HEK293 (cell line): ENCODE data around the gene STAMBPL1.

Source experiments
- CTCF ChIA-PET: fragments of 350-600 bp; formaldehyde crosslinking; extraction: SDS; loops from one replicate; lab custom pipeline; 2021; ENCODE audit warnings: antibody characterized with exemption; lab: Yijun Ruan, JAX
- POLR2A ChIA-PET: fragments of 300-600 bp; formaldehyde crosslinking; extraction: SDS; loops from one replicate; lab custom pipeline; 2020; ENCODE audit warnings: antibody characterized with exemption, inconsistent platforms; lab: Yijun Ruan, JAX
- H3K27ac ChIP-seq: fragments of 200-500 bp; sonication (Bioruptor generic); 2 replicates; pipeline ENCODE4 v1.5.1; 2014; ENCODE audit warnings: low read depth, low read length, control low read depth, inconsistent platforms; ENCODE audit errors: extremely low read depth
- H3K36me3 ChIP-seq, 2 experiments: fragments of 200-500 bp in 1 of 2; sonication (Bioruptor generic) in 1 of 2; 1 replicate in 1 of 2; 2 replicates in 1 of 2; pipeline ENCODE4 v1.5.1; 2014 to 2017; ENCODE audit warnings: inconsistent platforms in 2 of 2, low read length in 2 of 2; ENCODE audit not compliant: control insufficient read depth in 2 of 2, insufficient read depth in 1 of 2
- H3K4me1 ChIP-seq: fragments of 200-500 bp; sonication (Bioruptor generic); 2 replicates; pipeline ENCODE4 v1.5.1; 2014; ENCODE audit warnings: mild to moderate bottlenecking, low read length, inconsistent platforms; ENCODE audit not compliant: control insufficient read depth, insufficient read depth
- H3K4me3 ChIP-seq: 2 replicates; pipeline ENCODE4 v1.5.1; 2011; ENCODE audit warnings: low read depth, mild to moderate bottlenecking, control low read depth, low read length, moderate library complexity
- H3K9me3 ChIP-seq: fragments of 200-500 bp; sonication (Bioruptor generic); 2 replicates; pipeline ENCODE4 v1.5.1; 2014; ENCODE audit warnings: low read depth, low read length, inconsistent platforms; ENCODE audit not compliant: control insufficient read depth, insufficient read depth
- KLF10 ChIP-seq: fragments of 450-650 bp; IDR thresholded peaks from 2 replicates; pipeline ENCODE4 v1.5.1; 2018; ENCODE audit warnings: missing biosample characterization, mild to moderate bottlenecking, missing genetic modification characterization
- MZF1 ChIP-seq: fragments of 450-650 bp; formaldehyde crosslinking; IDR thresholded peaks from 2 replicates; pipeline ENCODE4 v1.5.1; 2017; ENCODE audit warnings: missing biosample characterization, missing genetic modification characterization, borderline replicate concordance
- REST ChIP-seq: fragments of 450-650 bp; formaldehyde crosslinking; IDR thresholded peaks from 2 replicates; pipeline ENCODE4 v1.5.1; 2016; ENCODE audit warnings: missing biosample characterization, missing genetic modification characterization
- TRIM28 ChIP-seq: IDR thresholded peaks from 2 replicates; pipeline ENCODE4 v1.6.1; 2011; ENCODE audit warnings: low read length, control low read depth, borderline replicate concordance
- ZBTB44 ChIP-seq: fragments of 450-650 bp; IDR thresholded peaks from 2 replicates; pipeline ENCODE4 v1.5.1; 2018; ENCODE audit warnings: missing biosample characterization, mild to moderate bottlenecking, missing genetic modification characterization
- ZEB2 ChIP-seq: fragments of 450-650 bp; formaldehyde crosslinking; IDR thresholded peaks from 2 replicates; pipeline ENCODE4 v1.5.1; 2016; ENCODE audit warnings: missing biosample characterization, missing genetic modification characterization
- ZNF561 ChIP-seq: fragments of 450-650 bp; IDR thresholded peaks from 2 replicates; pipeline ENCODE4 v1.5.1; 2018; ENCODE audit warnings: missing biosample characterization, missing genetic modification characterization, borderline replicate concordance
- ZNF600 ChIP-seq: fragments of 450-650 bp; formaldehyde crosslinking; IDR thresholded peaks from 2 replicates; pipeline ENCODE4 v1.5.1; 2016; ENCODE audit warnings: missing biosample characterization, missing genetic modification characterization
- ZNF692 ChIP-seq: fragments of 450-650 bp; formaldehyde crosslinking; IDR thresholded peaks from 2 replicates; pipeline ENCODE4 v1.5.1; 2016; ENCODE audit warnings: missing biosample characterization, missing genetic modification characterization
- ZNF830 ChIP-seq: fragments of 450-650 bp; IDR thresholded peaks from 2 replicates; pipeline ENCODE4 v1.5.0; 2018; ENCODE audit warnings: missing biosample characterization, missing genetic modification characterization, low read depth, mild to moderate bottlenecking, moderate library complexity
- ZSCAN30 ChIP-seq: fragments of 450-650 bp; IDR thresholded peaks from 2 replicates; pipeline ENCODE4 v1.5.1; 2018; ENCODE audit warnings: missing biosample characterization, mild to moderate bottlenecking, missing genetic modification characterization, moderate library complexity
- ZSCAN4 ChIP-seq: fragments of 450-650 bp; formaldehyde crosslinking; IDR thresholded peaks from 2 replicates; pipeline ENCODE4 v1.5.1; 2017; ENCODE audit warnings: missing biosample characterization, missing genetic modification characterization

STAMBPL1 gene

GRCh38 chr10:88964869-88965415 is 84.9 kb downstream of the STAMBPL1 start:
- no peak for TF ChIP-seq ZSCAN4 (tag by site-specific recombination)
- TF ChIP-seq REST (tag by site-specific recombination): no peak
- TF ChIP-seq ZNF561 (tag by site-specific recombination): no peak
- TF ChIP-seq TRIM28: no peak
- no peak for TF ChIP-seq ZSCAN30 (tag by site-specific recombination)
- TF ChIP-seq MZF1 (tag by site-specific recombination): no peak
- Histone ChIP-seq H3K4me3 (no peak overlapping the region), H3K27ac (no peak overlapping the region), H3K4me1 (peaks cover 3% of the 10 kb centered on the region; the same call in 1 of the 2 replicates), H3K36me3 (no peaks in the 10 kb centered on the region), H3K9me3 (no peaks in the 10 kb centered on the region)
- ChIA-PET POLR2A (no interaction called here), CTCF (interaction anchor here (0.6 to 0.8 kb wide), 3 partner anchors 30 to 65 kb away, joined by 3 read pairs; no protein-coding TSS in a partner anchor)

- no peaks in the 10 kb centered on the region for H3K9me3 ChIP-seq
- ChIA-PET POLR2A (interaction anchor here (0.8 kb wide), 1 partner anchor 735 kb away, joined by 3 read pairs; the partner anchor contains the start of gene KIF20B), CTCF (no interaction called here)
- peaks cover 3% of the 10 kb centered on the region; the same call in 1 of the 2 replicates for H3K4me1 ChIP-seq
- H3K4me3 ChIP-seq: no peak overlapping the region
- TF ChIP-seq ZEB2 (tag by site-specific recombination) (no peak), REST (tag by site-specific recombination) (no peak), ZNF830 (tag by site-specific recombination) (no peak), ZBTB44 (tag by site-specific recombination) (no peak), ZNF600 (tag by site-specific recombination) (no peak), KLF10 (tag by site-specific recombination) (no peak), ZNF692 (tag by site-specific recombination) (no peak)
- H3K36me3 ChIP-seq: no peaks in the 10 kb centered on the region
- H3K27ac ChIP-seq: no peak overlapping the region
Measured at GRCh38 chr10:88966797-88967196, 86.8 kb downstream of the STAMBPL1 start.
